ENCODE data around the gene SMIM24. TPM values are rescaled to one million over a fixed set of nuclear protein-coding genes. Genes with fewer than 3 reads are reported as not detected.

The SMIM24 gene
- polyA plus RNA-seq, 1 experiment, result 0.12 TPM

GRCh38 chr19:3444695-3445234 lies 35.6 kb downstream of the SMIM24 start:
- no peak overlapping the region for H3K4me3 ChIP-seq (ENCODE audit: low read depth, low read length)
- CTCF ChIA-PET, result interaction anchor here (0.5 to 1.1 kb wide), 2 partner anchors 24 to 25 kb away, joined by 3 read pairs; no protein-coding TSS in a partner anchor
- peaks cover 40% of the 10 kb centered on the region for H3K36me3 ChIP-seq (ENCODE audit: control insufficient read depth, insufficient read depth, low read length)
- TF ChIP-seq CTCF (IDR thresholded peaks at IDR 0.05; ENCODE audit: insufficient read depth, low read depth, low read length), result no peak
- POLR2A ChIA-PET, result no interaction called here
- no peak for DNase-seq (ENCODE audit: low read depth)
- no peaks in the 10 kb centered on the region for H3K27me3 ChIP-seq (ENCODE audit: control insufficient read depth, insufficient read depth, low read length)

- POLR2A ChIA-PET, result no interaction called here
- DNase-seq (ENCODE audit: low read depth), result no peak
- no peaks in the 10 kb centered on the region for H3K27me3 ChIP-seq (ENCODE audit: control insufficient read depth, insufficient read depth, low read length)
- CTCF ChIA-PET, result interaction anchor here (0.5 to 1.1 kb wide), 2 partner anchors 24 to 25 kb away, joined by 3 read pairs; no protein-coding TSS in a partner anchor
- TF ChIP-seq CTCF (IDR thresholded peaks at IDR 0.05; ENCODE audit: insufficient read depth, low read depth, low read length), result no peak
- H3K4me3 ChIP-seq (ENCODE audit: low read depth, low read length), result no peak overlapping the region
- peaks cover 38% of the 10 kb centered on the region for H3K36me3 ChIP-seq (ENCODE audit: control insufficient read depth, insufficient read depth, low read length)
These were observed 36.3 kb downstream of the SMIM24 start for GRCh38 chr19:3443840-3444694.

- peaks cover 34% of the 10 kb centered on the region for H3K36me3 ChIP-seq (ENCODE audit: control insufficient read depth, insufficient read depth, low read length)
- ChIA-PET CTCF (interaction anchor here (1.6 kb wide), 1 partner anchor 13 kb away, joined by 5 read pairs; no protein-coding TSS in a partner anchor), POLR2A (no interaction called here)
- H3K4me3 ChIP-seq (ENCODE audit: low read depth, low read length), result no peak overlapping the region
- no peaks in the 10 kb centered on the region for H3K27me3 ChIP-seq (ENCODE audit: control insufficient read depth, insufficient read depth, low read length)
- DNase-seq (ENCODE audit: low read depth), result no peak
- no peak for TF ChIP-seq CTCF (IDR thresholded peaks at IDR 0.05; ENCODE audit: insufficient read depth, low read depth, low read length)
These were observed 37.7 kb downstream of the SMIM24 start for GRCh38 chr19:3442487-3443071.

GRCh38 chr19:3441986-3442329 lies 38.4 kb downstream of the SMIM24 start:
- Histone ChIP-seq H3K27me3 (ENCODE audit: control insufficient read depth, insufficient read depth, low read length) (no peaks in the 10 kb centered on the region), H3K36me3 (ENCODE audit: control insufficient read depth, insufficient read depth, low read length) (peaks cover 36% of the 10 kb centered on the region), H3K4me3 (ENCODE audit: low read depth, low read length) (no peak overlapping the region)
- POLR2A ChIA-PET, result no interaction called here
- CTCF ChIA-PET, result interaction anchor here (0.6 to 1.6 kb wide), 2 partner anchors 12 to 227 kb away, joined by 4 to 5 read pairs; no protein-coding TSS in a partner anchor
- no peak for DNase-seq (ENCODE audit: low read depth)
- TF ChIP-seq CTCF (IDR thresholded peaks at IDR 0.05; ENCODE audit: insufficient read depth, low read depth, low read length), result no peak
